HG02759 (cell line): ENCODE results near the gene OR51A7.
"Not testable (repeated sequence)": the region's sequence is repeated elsewhere in the genome, so short reads cannot be mapped to it uniquely, and the experiment has no call there.

ENCODE experiments used
- ATAC-seq: cut with Tn5 transposase; IDR thresholded peaks from one replicate; pipeline ENCODE4 v1.9.1; 2021; ENCODE audit warnings: mild to moderate bottlenecking, moderate library complexity; ENCODE audit not compliant: unreplicated experiment

OR51A7 gene

GRCh38 chr11:4903484-4903883, at the start of gene OR51A7:
OR51A7 (plus strand) TSS chr11:4903783; CDS start chr11:4907370, 3,587 bp downstream.
- ATAC-seq, result no peak

GRCh38 chr11:4854286-4854685, 49.3 kb upstream of the OR51A7 start:
- ATAC-seq, result not testable (repeated sequence)

- ATAC-seq, result no peak
Measured at GRCh38 chr11:4862447-4863236, 40.9 kb upstream of the OR51A7 start.

- no peak for ATAC-seq
Measured at GRCh38 chr11:4863876-4864275, 39.7 kb upstream of the OR51A7 start.

- no peak for ATAC-seq
Measured at GRCh38 chr11:4865855-4866254, 37.7 kb upstream of the OR51A7 start.

GRCh38 chr11:4881188-4881587, 22.4 kb upstream of the OR51A7 start:
- no peak for ATAC-seq

- ATAC-seq, result no peak
Measured at GRCh38 chr11:4881860-4882500, 21.6 kb upstream of the OR51A7 start, which contains the start of gene OR51T1. OR51T1 (plus strand) TSS chr11:4881900; CDS start chr11:4881900, 0 bp downstream.

- no peak for ATAC-seq
Measured at GRCh38 chr11:4882543-4882942, 21.0 kb upstream of the OR51A7 start.

GRCh38 chr11:4884361-4884760, 19.2 kb upstream of the OR51A7 start:
- ATAC-seq, result no peak

- ATAC-seq, result no peak
Measured at GRCh38 chr11:4886186-4886585, 17.4 kb upstream of the OR51A7 start.

GRCh38 chr11:4887591-4887990, 16.0 kb upstream of the OR51A7 start:
- no peak for ATAC-seq

- no peak for ATAC-seq
Measured at GRCh38 chr11:4890279-4890678, 13.3 kb upstream of the OR51A7 start.

GRCh38 chr11:4891996-4892640, 11.5 kb upstream of the OR51A7 start:
- no peak for ATAC-seq

- ATAC-seq, result no peak
Measured at GRCh38 chr11:4916581-4916980, 13.0 kb downstream of the OR51A7 start.

GRCh38 chr11:4919250-4919649, 15.7 kb downstream of the OR51A7 start, which contains the start of gene OR51G2:
OR51G2 (minus strand) TSS chr11:4919350; CDS start chr11:4915663, 3,687 bp downstream.
- ATAC-seq, result no peak

- ATAC-seq, result no peak
Measured at GRCh38 chr11:4921796-4922195, 18.2 kb downstream of the OR51A7 start.

GRCh38 chr11:4922304-4922703, 18.7 kb downstream of the OR51A7 start:
- ATAC-seq, result no peak

- no peak for ATAC-seq
Measured at GRCh38 chr11:4924239-4924638, 20.7 kb downstream of the OR51A7 start, which contains the start of gene OR51G1. OR51G1 (minus strand) TSS chr11:4924339; CDS start chr11:4924339, 0 bp downstream.

- ATAC-seq, result no peak
Measured at GRCh38 chr11:4926608-4927007, 23.0 kb downstream of the OR51A7 start.

- ATAC-seq, result no peak
Measured at GRCh38 chr11:4932751-4933150, 29.2 kb downstream of the OR51A7 start.

- ATAC-seq, result no peak
Measured at GRCh38 chr11:4936745-4937144, 33.2 kb downstream of the OR51A7 start.

GRCh38 chr11:4947505-4947904, 43.9 kb downstream of the OR51A7 start, which contains the start of gene OR51A4:
OR51A4 (minus strand) TSS chr11:4947605; CDS start chr11:4947100, 505 bp downstream.
- no peak for ATAC-seq
